ENCODE measurements around the gene COL24A1.

COL24A1 gene

GRCh38 chr1:86156566-86157455, at the start of gene COL24A1:
TSS of gene COL24A1 (minus strand) at chr1:86156772. CDS start at chr1:86156396, 376 bp downstream.
- DNase-seq, result peak; percentile 55

GRCh38 chr1:86205741-86206140, 49.2 kb upstream of the COL24A1 start:
- DNase-seq, result no peak

GRCh38 chr1:86202552-86203340, 46.2 kb upstream of the COL24A1 start:
- DNase-seq, result no peak

- DNase-seq, result no peak
Measured at GRCh38 chr1:86201311-86201710, 44.7 kb upstream of the COL24A1 start.

GRCh38 chr1:86200901-86201300, 44.3 kb upstream of the COL24A1 start:
- no peak for DNase-seq

- no peak for DNase-seq
Measured at GRCh38 chr1:86197206-86197855, 40.8 kb upstream of the COL24A1 start.

GRCh38 chr1:86195281-86195680, 38.7 kb upstream of the COL24A1 start:
- DNase-seq, result no peak

GRCh38 chr1:86194491-86195034, 38.0 kb upstream of the COL24A1 start:
- no peak for DNase-seq

- DNase-seq, result no peak
Measured at GRCh38 chr1:86192417-86192816, 35.8 kb upstream of the COL24A1 start.

- DNase-seq, result no peak
Measured at GRCh38 chr1:86191958-86192357, 35.4 kb upstream of the COL24A1 start.

- no peak for DNase-seq
Measured at GRCh38 chr1:86190873-86191272, 34.3 kb upstream of the COL24A1 start.

GRCh38 chr1:86184426-86184825, 27.9 kb upstream of the COL24A1 start:
- no peak for DNase-seq

GRCh38 chr1:86183810-86184209, 27.2 kb upstream of the COL24A1 start:
- no peak for DNase-seq

GRCh38 chr1:86176226-86176625, 19.7 kb upstream of the COL24A1 start:
- no peak for DNase-seq

GRCh38 chr1:86175756-86176155, 19.2 kb upstream of the COL24A1 start:
- no peak for DNase-seq

GRCh38 chr1:86169625-86170024, 13.1 kb upstream of the COL24A1 start:
- DNase-seq, result no peak

GRCh38 chr1:86159800-86160199, 3.2 kb upstream of the COL24A1 start:
- no peak for DNase-seq

- no peak for DNase-seq
Measured at GRCh38 chr1:86155807-86156565, 586 bp downstream of the COL24A1 start.

- no peak for DNase-seq
Measured at GRCh38 chr1:86155051-86155806, 1.3 kb downstream of the COL24A1 start.

- no peak for DNase-seq
Measured at GRCh38 chr1:86154571-86155050, 2.0 kb downstream of the COL24A1 start.

- DNase-seq, result no peak
Measured at GRCh38 chr1:86153836-86154235, 2.7 kb downstream of the COL24A1 start.

Data from activated CD8-positive, alpha-beta memory T cell treated with anti-CD3 and anti-CD28 coated beads, Interleukin-2, amount 50 U/mL, for 48 hours (primary cell).